ENCODE results near the gene MED29. TPM values are rescaled to one million over a fixed set of nuclear protein-coding genes. Genes with fewer than 3 reads are reported as not detected.

The MED29 gene
- total and polyA plus RNA-seq, 9 donors = 27.7 to 62.9 (median 55.0) TPM

- no peaks in the 10 kb centered on the region for H3K9me3 ChIP-seq
- intact Hi-C loops (cut with DNase I) = no loop called here
- peak overlapping the region; percentile 97 for H3K4me3 ChIP-seq
- H3K36me3 ChIP-seq = no peaks in the 10 kb centered on the region
- H3K27ac ChIP-seq = peak overlapping the region; percentile 87 to 98
- 23 to 34% (median 25%) methylated on average over 20 of the region's 20 CpGs for WGBS, 3 donors
- DNase-seq = peak in 3 of 5 donors; percentile 41 to 72 (median 64)
- TF ChIP-seq CTCF (IDR thresholded peaks at IDR 0.05) (no peak), EP300 (IDR thresholded peaks at IDR 0.05) (no peak), POLR2A (IDR thresholded peaks at IDR 0.05) (peak; percentile 12)
- H3K27me3 ChIP-seq = no peaks in the 10 kb centered on the region
- H3K4me1 ChIP-seq (ENCODE audit: insufficient read depth) = peaks cover 5% of the 10 kb centered on the region
Observed at GRCh38 chr19:39408392-39409207, 17.4 kb downstream of the MED29 start.

- H3K27ac ChIP-seq = peak overlapping the region; percentile 87 to 98
- H3K4me3 ChIP-seq = peak overlapping the region; percentile 97
- 0 to 1% (median 1%) methylated on average over 26 to 52 of the region's 52 CpGs for WGBS, 3 donors
- TF ChIP-seq CTCF (IDR thresholded peaks at IDR 0.05) (no peak), POLR2A (IDR thresholded peaks at IDR 0.05) (peak; percentile 71), EP300 (IDR thresholded peaks at IDR 0.05) (peak; percentile 84)
- no peaks in the 10 kb centered on the region for H3K36me3 ChIP-seq
- no peaks in the 10 kb centered on the region for H3K27me3 ChIP-seq
- H3K4me1 ChIP-seq (ENCODE audit: insufficient read depth) = peaks cover 8% of the 10 kb centered on the region
- intact Hi-C loops (cut with DNase I) = no loop called here
- H3K9me3 ChIP-seq = no peaks in the 10 kb centered on the region
- DNase-seq = peak; percentile 91 to 96 (median 93)
Observed at GRCh38 chr19:39409208-39410016, 18.2 kb downstream of the MED29 start.

- Histone ChIP-seq H3K9me3 (no peaks in the 10 kb centered on the region), H3K4me3 (peak overlapping the region; percentile 97), H3K36me3 (no peaks in the 10 kb centered on the region), H3K27ac (peak overlapping the region; percentile 87 to 98), H3K27me3 (no peaks in the 10 kb centered on the region), H3K4me1 (ENCODE audit: insufficient read depth) (peaks cover 16% of the 10 kb centered on the region)
- WGBS, 3 donors = 2% methylated on average over 35 of the region's 35 CpGs
- intact Hi-C loops (cut with DNase I) = no loop called here
- TF ChIP-seq CTCF (IDR thresholded peaks at IDR 0.05) = peak in 1 of 3 donors; percentile 25
- TF ChIP-seq EP300 (IDR thresholded peaks at IDR 0.05) = no peak
- TF ChIP-seq POLR2A (IDR thresholded peaks at IDR 0.05) = peak; percentile 32
- DNase-seq = peak; percentile 83 to 93 (median 89)
Observed at GRCh38 chr19:39410017-39410830, 19.0 kb downstream of the MED29 start.

GRCh38 chr19:39410831-39411080 lies 19.6 kb downstream of the MED29 start:
- TF ChIP-seq EP300 (IDR thresholded peaks at IDR 0.05) (no peak), POLR2A (IDR thresholded peaks at IDR 0.05) (no peak), CTCF (IDR thresholded peaks at IDR 0.05) (no peak)
- Histone ChIP-seq H3K27ac (peak overlapping the region; percentile 87 to 98), H3K9me3 (no peaks in the 10 kb centered on the region), H3K4me3 (peak overlapping the region; percentile 97), H3K4me1 (ENCODE audit: insufficient read depth) (peaks cover 21% of the 10 kb centered on the region), H3K36me3 (no peaks in the 10 kb centered on the region), H3K27me3 (no peaks in the 10 kb centered on the region)
- DNase-seq = no peak
- 39 to 57% (median 42%) methylated on average over 1 of the region's 1 CpG for WGBS, 3 donors
- intact Hi-C loops (cut with DNase I) = no loop called here

Measured in ovary (tissue), 9 donors.